ENCODE data around the gene RNF217. TPM values are rescaled to one million over a fixed set of nuclear protein-coding genes. Genes with fewer than 3 reads are reported as not detected.

Gene RNF217
- total and polyA plus RNA-seq, 10 of the 15 experiments (the other 5 are each of a cell fraction or from before 2014, with no cell fraction given), result under 0.01 to 11.7 (median 0.04) TPM; not detected in 3

DNA sequence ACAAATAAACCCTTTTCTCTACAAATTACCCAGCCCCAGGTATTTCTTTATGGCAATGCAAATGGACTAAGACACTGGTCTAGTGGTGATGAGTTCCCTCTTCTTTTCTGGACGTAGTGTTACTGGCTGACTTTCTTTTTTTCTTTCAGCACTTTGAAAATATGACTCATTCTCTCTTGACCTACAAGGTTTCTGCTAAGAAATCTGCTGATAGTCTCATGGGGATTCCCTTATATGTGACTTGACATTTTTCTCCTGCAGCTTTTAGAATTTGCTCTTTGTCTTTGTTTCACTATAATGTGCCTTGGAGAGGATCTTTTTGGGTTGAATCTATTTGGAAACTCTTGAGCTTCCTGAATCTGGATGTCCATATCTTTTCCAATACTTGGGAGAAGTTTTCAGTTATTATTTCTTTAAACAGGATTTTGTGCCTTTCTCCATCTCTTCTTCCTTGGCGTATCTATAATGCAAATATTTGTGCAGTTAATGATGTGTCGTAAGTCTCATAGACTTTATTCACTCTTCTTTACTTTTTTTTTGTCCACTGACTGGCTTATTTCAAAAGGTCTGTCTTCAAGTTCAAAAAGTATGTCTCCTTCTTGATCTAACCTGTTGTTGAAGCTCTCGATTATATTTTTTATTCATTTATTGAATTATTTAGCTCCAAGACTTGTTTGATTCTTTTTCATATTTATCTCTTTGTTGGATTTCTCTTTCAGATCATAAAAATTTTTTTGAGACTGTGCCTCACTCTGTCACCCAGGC lies 149.2 kb downstream of the RNF217 start:
- Histone ChIP-seq H2AFZ (ENCODE audit: control insufficient read depth, low read depth, low read length) (no peak overlapping the region), H4K20me1 (ENCODE audit: control insufficient read depth, insufficient read depth) (no peaks in the 10 kb centered on the region), H3K4me3 (no peak overlapping the region; the same call in 1 of the 2 replicates), H3K4me2 (ENCODE audit: control insufficient read depth, insufficient read depth) (no peak overlapping the region), H3K36me3 (ENCODE audit: control insufficient read depth in 2 of 2, insufficient read depth in 2 of 2, low read length in 1 of 2) (no peaks in the 10 kb centered on the region), H3K9me3 (replicated peaks; ENCODE audit: control insufficient read depth, insufficient read depth, low read length) (peaks cover 1% of the 10 kb centered on the region; the same call in 1 of the 3 replicates), H3K27ac (ENCODE audit: control insufficient read depth, insufficient read depth) (no peak overlapping the region), H3K79me2 (ENCODE audit: control insufficient read depth, insufficient read depth, low read length) (no peaks in the 10 kb centered on the region), H3K9ac (ENCODE audit: control insufficient read depth, insufficient read depth, low read length) (no peak overlapping the region), H3K27me3 (replicated peaks in 1 of 2; ENCODE audit: control insufficient read depth in 2 of 2, insufficient read depth in 2 of 2, low read length in 1 of 2) (no peaks in the 10 kb centered on the region; a peak in 1 of 4 replicates), H3K4me1 (ENCODE audit: control insufficient read depth, insufficient read depth, low read length) (no peaks in the 10 kb centered on the region)
- TF ChIP-seq, protein P1, sequence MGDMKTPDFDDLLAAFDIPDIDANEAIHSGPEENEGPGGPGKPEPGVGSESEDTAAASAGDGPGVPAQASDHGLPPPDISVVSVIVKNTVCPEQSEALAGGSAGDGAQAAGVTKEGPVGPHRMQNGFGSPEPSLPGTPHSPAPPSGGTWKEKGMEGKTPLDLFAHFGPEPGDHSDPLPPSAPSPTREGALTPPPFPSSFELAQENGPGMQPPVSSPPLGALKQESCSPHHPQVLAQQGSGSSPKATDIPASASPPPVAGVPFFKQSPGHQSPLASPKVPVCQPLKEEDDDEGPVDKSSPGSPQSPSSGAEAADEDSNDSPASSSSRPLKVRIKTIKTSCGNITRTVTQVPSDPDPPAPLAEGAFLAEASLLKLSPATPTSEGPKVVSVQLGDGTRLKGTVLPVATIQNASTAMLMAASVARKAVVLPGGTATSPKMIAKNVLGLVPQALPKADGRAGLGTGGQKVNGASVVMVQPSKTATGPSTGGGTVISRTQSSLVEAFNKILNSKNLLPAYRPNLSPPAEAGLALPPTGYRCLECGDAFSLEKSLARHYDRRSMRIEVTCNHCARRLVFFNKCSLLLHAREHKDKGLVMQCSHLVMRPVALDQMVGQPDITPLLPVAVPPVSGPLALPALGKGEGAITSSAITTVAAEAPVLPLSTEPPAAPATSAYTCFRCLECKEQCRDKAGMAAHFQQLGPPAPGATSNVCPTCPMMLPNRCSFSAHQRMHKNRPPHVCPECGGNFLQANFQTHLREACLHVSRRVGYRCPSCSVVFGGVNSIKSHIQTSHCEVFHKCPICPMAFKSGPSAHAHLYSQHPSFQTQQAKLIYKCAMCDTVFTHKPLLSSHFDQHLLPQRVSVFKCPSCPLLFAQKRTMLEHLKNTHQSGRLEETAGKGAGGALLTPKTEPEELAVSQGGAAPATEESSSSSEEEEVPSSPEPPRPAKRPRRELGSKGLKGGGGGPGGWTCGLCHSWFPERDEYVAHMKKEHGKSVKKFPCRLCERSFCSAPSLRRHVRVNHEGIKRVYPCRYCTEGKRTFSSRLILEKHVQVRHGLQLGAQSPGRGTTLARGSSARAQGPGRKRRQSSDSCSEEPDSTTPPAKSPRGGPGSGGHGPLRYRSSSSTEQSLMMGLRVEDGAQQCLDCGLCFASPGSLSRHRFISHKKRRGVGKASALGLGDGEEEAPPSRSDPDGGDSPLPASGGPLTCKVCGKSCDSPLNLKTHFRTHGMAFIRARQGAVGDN (IDR thresholded peaks at IDR 0.05), result no peak
- no peak for TF ChIP-seq NFXL1 (IDR thresholded peaks at IDR 0.05; ENCODE audit: borderline replicate concordance)
- TF ChIP-seq, protein P2, sequence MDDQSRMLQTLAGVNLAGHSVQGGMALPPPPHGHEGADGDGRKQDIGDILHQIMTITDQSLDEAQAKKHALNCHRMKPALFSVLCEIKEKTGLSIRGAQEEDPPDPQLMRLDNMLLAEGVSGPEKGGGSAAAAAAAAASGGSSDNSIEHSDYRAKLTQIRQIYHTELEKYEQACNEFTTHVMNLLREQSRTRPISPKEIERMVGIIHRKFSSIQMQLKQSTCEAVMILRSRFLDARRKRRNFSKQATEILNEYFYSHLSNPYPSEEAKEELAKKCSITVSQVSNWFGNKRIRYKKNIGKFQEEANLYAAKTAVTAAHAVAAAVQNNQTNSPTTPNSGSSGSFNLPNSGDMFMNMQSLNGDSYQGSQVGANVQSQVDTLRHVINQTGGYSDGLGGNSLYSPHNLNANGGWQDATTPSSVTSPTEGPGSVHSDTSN (IDR thresholded peaks at IDR 0.05; ENCODE audit: insufficient replicate concordance, low read depth, low read length), result no peak
- TF ChIP-seq CBX5 (IDR thresholded peaks at IDR 0.05; ENCODE audit: low read depth), result no peak
- TF ChIP-seq YBX1 (IDR thresholded peaks at IDR 0.05), result no peak
- TF ChIP-seq HDAC2 (IDR thresholded peaks at IDR 0.05), result no peak
- TF ChIP-seq NRF1 (conservative IDR thresholded peaks at IDR 0.05; ENCODE audit: low read depth, low read length), result no peak
- no peak for TF ChIP-seq PML (IDR thresholded peaks at IDR 0.05; ENCODE audit: low read length)
- no peak for TF ChIP-seq FOS (IDR thresholded peaks at IDR 0.05; ENCODE audit: borderline replicate concordance, extremely low read depth, insufficient read length)
- TF ChIP-seq, protein P3, sequence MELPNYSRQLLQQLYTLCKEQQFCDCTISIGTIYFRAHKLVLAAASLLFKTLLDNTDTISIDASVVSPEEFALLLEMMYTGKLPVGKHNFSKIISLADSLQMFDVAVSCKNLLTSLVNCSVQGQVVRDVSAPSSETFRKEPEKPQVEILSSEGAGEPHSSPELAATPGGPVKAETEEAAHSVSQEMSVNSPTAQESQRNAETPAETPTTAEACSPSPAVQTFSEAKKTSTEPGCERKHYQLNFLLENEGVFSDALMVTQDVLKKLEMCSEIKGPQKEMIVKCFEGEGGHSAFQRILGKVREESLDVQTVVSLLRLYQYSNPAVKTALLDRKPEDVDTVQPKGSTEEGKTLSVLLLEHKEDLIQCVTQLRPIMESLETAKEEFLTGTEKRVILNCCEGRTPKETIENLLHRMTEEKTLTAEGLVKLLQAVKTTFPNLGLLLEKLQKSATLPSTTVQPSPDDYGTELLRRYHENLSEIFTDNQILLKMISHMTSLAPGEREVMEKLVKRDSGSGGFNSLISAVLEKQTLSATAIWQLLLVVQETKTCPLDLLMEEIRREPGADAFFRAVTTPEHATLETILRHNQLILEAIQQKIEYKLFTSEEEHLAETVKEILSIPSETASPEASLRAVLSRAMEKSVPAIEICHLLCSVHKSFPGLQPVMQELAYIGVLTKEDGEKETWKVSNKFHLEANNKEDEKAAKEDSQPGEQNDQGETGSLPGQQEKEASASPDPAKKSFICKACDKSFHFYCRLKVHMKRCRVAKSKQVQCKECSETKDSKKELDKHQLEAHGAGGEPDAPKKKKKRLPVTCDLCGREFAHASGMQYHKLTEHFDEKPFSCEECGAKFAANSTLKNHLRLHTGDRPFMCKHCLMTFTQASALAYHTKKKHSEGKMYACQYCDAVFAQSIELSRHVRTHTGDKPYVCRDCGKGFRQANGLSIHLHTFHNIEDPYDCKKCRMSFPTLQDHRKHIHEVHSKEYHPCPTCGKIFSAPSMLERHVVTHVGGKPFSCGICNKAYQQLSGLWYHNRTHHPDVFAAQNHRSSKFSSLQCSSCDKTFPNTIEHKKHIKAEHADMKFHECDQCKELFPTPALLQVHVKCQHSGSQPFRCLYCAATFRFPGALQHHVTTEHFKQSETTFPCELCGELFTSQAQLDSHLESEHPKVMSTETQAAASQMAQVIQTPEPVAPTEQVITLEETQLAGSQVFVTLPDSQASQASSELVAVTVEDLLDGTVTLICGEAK (IDR thresholded peaks at IDR 0.05; ENCODE audit: borderline replicate concordance), result no peak
- TF ChIP-seq SMAD1 (IDR thresholded peaks at IDR 0.05; ENCODE audit: low read depth, partially characterized antibody), result no peak
- no peak for TF ChIP-seq RELA (IDR thresholded peaks at IDR 0.05; ENCODE audit: borderline replicate concordance, partially characterized antibody)
- TF ChIP-seq CEBPB (IDR thresholded peaks at IDR 0.05; ENCODE audit: borderline replicate concordance in 1 of 2, low read depth in 2 of 2, low read length in 2 of 2), result no peak
- TF ChIP-seq GATAD2B (conservative IDR thresholded peaks at IDR 0.05; ENCODE audit: low read depth), result no peak
- intact Hi-C loops (cut with micrococcal nuclease; ENCODE audit: unreplicated experiment), result no loop called here
- in situ Hi-C loops (cut with MboI), result loop anchor here (5.0 kb wide), 1 partner anchor 239 kb away; no protein-coding TSS in a partner anchor
- ChIA-PET CTCF (interaction anchor here (1.0 to 1.8 kb wide), 5 partner anchors 14 to 324 kb away, joined by 3 to 6 read pairs (median 4); no protein-coding TSS in a partner anchor), POLR2A (no interaction called here), SMC1A (ENCODE audit: uncharacterized antibody, unreplicated experiment) (interaction anchor here (4.6 kb wide), 1 partner anchor 241 kb away, joined by 24 read pairs; no protein-coding TSS in a partner anchor), RAD21 (ENCODE audit: unreplicated experiment) (no interaction called here)
- 35% methylated on average over 4 of the region's 4 CpGs for WGBS (ENCODE audit: insufficient coverage, insufficient replicate concordance, low lambda C conversion rate, missing lambda C conversion rate)
- no TSS peak for BruUV-seq (replicated peaks)
- no peak for FAIRE-seq
- DNase-seq (ENCODE audit: low read depth, low spot score), result no peak
- ATAC-seq, result no peak
